ENCODE results near the gene MINDY4. TPM values are rescaled to one million over a fixed set of nuclear protein-coding genes. Genes with fewer than 3 reads are reported as not detected.

Gene MINDY4
- total RNA-seq, 3 donors from 2014 or later: 4.0 to 9.1 (median 4.7) TPM

- no peak for ATAC-seq
- intact Hi-C loops (cut with DNase I, micrococcal nuclease): loop anchor here (5.0 to 10.0 kb wide), 3 partner anchors 177 to 325 kb away; no protein-coding TSS in a partner anchor
- Histone ChIP-seq H3K4me1 (ENCODE audit: low read depth) (peaks cover 11% of the 10 kb centered on the region), H3K9me3 (no peaks in the 10 kb centered on the region), H3K36me3 (ENCODE audit: low read depth) (no peaks in the 10 kb centered on the region), H3K4me3 (no peak overlapping the region)
- TF ChIP-seq CTCF (IDR thresholded peaks at IDR 0.05): no peak
- DNase-seq: no peak
Measured at GRCh38 chr7:30799976-30800661, 28.9 kb downstream of the MINDY4 start.

- TF ChIP-seq CTCF (IDR thresholded peaks at IDR 0.05): peak; percentile 27
- intact Hi-C loops (cut with DNase I, micrococcal nuclease): loop anchor here (5.0 to 10.0 kb wide), 3 partner anchors 176 to 324 kb away; no protein-coding TSS in a partner anchor
- H3K9me3 ChIP-seq: no peaks in the 10 kb centered on the region
- H3K4me3 ChIP-seq: no peak overlapping the region
- no peaks in the 10 kb centered on the region for H3K36me3 ChIP-seq (ENCODE audit: low read depth)
- DNase-seq (peak in 1 of 3 donors; percentile 73), ATAC-seq (peak; percentile 71)
- peaks cover 11% of the 10 kb centered on the region for H3K4me1 ChIP-seq (ENCODE audit: low read depth)
Measured at GRCh38 chr7:30800785-30801252, 29.6 kb downstream of the MINDY4 start.

GRCh38 chr7:30802812-30803211 is 31.6 kb downstream of the MINDY4 start:
- Histone ChIP-seq H3K4me3 (no peak overlapping the region), H3K36me3 (ENCODE audit: low read depth) (no peaks in the 10 kb centered on the region), H3K4me1 (ENCODE audit: low read depth) (no peaks in the 10 kb centered on the region), H3K9me3 (no peaks in the 10 kb centered on the region)
- no peak for TF ChIP-seq CTCF (IDR thresholded peaks at IDR 0.05)
- ATAC-seq: no peak
- no peak for DNase-seq
- intact Hi-C loops (cut with DNase I, micrococcal nuclease): loop anchor here (5.0 to 10.0 kb wide), 3 partner anchors 174 to 322 kb away; no protein-coding TSS in a partner anchor

DNA sequence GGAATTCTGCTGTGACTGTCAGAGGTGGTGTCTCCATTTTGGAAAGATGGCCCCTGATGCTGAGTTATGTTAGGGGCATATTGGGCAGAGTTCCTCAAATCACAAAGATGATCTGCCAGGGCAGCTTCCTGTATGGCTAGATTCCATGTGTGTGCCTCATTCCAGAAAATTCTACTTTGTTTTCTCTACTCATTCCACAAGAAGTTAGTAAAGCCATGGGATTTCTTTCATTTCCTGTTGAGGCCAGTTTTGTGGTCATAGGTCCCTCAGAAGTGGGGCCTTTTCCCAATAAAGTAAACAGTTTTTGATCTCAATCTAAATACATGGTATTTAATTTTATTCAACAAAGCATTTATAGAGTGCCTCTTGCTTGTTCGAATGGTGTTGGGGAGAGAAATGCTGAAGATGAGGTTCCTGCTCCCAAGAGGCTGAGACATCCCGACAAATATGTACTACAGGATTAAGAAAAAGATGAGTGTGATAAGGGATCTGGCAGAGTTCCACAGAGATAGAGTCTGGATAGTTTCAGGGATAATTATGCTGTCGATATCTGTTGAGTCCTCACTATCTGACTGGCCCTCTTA is 33.0 kb downstream of the MINDY4 start:
- H3K4me3 ChIP-seq: no peak overlapping the region
- ATAC-seq: no peak
- H3K9me3 ChIP-seq: no peaks in the 10 kb centered on the region
- no peak for DNase-seq
- no peaks in the 10 kb centered on the region for H3K4me1 ChIP-seq (ENCODE audit: low read depth)
- TF ChIP-seq CTCF (IDR thresholded peaks at IDR 0.05): no peak
- intact Hi-C loops (cut with DNase I, micrococcal nuclease): loop anchor here (5.0 to 10.0 kb wide), 3 partner anchors 173 to 321 kb away; no protein-coding TSS in a partner anchor
- no peaks in the 10 kb centered on the region for H3K36me3 ChIP-seq (ENCODE audit: low read depth)

DNA sequence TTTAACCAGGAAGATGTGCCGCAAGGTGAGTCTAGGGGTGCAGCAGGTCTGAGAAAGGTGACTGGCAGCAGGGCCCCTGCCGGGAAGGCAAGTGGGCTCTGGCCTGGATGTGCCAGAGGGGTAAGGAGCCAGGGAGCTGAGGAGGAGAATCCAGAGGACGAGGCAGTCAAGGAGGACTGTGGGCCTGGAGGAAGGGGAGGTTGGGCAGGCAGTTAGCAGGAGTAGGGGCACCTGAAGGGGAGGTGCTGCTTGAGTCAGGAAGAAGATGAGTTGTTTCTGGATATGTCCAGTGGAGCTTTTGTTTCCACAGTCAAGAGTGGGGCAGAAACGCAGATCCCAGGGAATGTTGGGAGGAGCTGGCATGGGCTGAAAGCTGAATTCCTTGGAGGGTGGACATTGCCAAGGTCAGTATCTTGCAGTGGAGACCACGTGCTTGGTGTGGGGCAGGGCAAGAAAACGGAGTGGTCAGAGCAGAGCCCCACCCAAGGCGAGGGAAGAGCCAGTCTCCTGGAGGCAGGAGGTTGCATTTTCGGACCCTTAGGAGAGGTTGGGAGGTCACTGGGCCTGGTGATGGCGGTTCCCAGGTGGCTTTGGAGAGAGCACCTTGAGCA is 34.0 kb downstream of the MINDY4 start:
- Histone ChIP-seq H3K36me3 (ENCODE audit: low read depth) (no peaks in the 10 kb centered on the region), H3K4me1 (ENCODE audit: low read depth) (no peaks in the 10 kb centered on the region), H3K9me3 (no peaks in the 10 kb centered on the region), H3K4me3 (no peak overlapping the region)
- TF ChIP-seq CTCF (IDR thresholded peaks at IDR 0.05): no peak
- ATAC-seq: no peak
- DNase-seq: no peak
- intact Hi-C loops (cut with DNase I, micrococcal nuclease): loop anchor here in 1 of 2 donors (10.0 kb wide), 1 partner anchor 320 kb away; no protein-coding TSS in a partner anchor
